Heart left ventricle (tissue), 13 donors: Measurements from ENCODE around the gene RHOBTB1.

ENCODE experiments used
- POLR2A ChIP-seq, 2 donors: fragments of 450-650 bp; IDR thresholded peaks; one replicate each; pipeline ENCODE4 v1.6.1; 2017; ENCODE audit warnings: antibody characterized with exemption in 2 of 2, mild to moderate bottlenecking in 2 of 2, moderate library complexity in 2 of 2
- TF ChIP-seq, protein P1 (sequence below), 12 donors: fragments of 200-600 bp; sonication (generic) in 4 of 12; IDR thresholded peaks; one replicate each; pipeline versions ENCODE4 v1.5.0 to v1.8.0; 2018 to 2022; ENCODE audit warnings: antibody characterized with exemption in 12 of 12, mild to moderate bottlenecking in 5 of 12
- donor health status: ischemic (EF 13 %, LVEDD 7.1; RV severe dilation, severe dysfunction).
- donor health status: DM: no; HTN: yes; CAD: no.
- donor health status: DM: no; HTN: no; CAD: no.
- donor health status: ischemic (EF 25% LVEDD 6.9; RV normal size, moderate dysfunction).
- donor health status: ischemic (EF 25% LVEDD 5.7; RV mildly dilated, moderate dysfunction).
- donor health status: ischemic (EF 35%, LVEDD 5.7; RV mildly dilated, moderate dysfunction).
- donor health status: nonischemic (EF 11% LVEDD 7.7; RV severe dilation, severe dysfunction).
- donor health status: DM: yes; HTN: yes; CAD: no.
- donor health status: PGD.
- donor health status: ischemic (EF 29% LVEDD 5.4; RV normal size, mild dysfunction).
- donor health status: nonischemic (EF 23%, LVEDD 6.1; RV moderate dilation, normal function).

- TF ChIP-seq, protein P1, sequence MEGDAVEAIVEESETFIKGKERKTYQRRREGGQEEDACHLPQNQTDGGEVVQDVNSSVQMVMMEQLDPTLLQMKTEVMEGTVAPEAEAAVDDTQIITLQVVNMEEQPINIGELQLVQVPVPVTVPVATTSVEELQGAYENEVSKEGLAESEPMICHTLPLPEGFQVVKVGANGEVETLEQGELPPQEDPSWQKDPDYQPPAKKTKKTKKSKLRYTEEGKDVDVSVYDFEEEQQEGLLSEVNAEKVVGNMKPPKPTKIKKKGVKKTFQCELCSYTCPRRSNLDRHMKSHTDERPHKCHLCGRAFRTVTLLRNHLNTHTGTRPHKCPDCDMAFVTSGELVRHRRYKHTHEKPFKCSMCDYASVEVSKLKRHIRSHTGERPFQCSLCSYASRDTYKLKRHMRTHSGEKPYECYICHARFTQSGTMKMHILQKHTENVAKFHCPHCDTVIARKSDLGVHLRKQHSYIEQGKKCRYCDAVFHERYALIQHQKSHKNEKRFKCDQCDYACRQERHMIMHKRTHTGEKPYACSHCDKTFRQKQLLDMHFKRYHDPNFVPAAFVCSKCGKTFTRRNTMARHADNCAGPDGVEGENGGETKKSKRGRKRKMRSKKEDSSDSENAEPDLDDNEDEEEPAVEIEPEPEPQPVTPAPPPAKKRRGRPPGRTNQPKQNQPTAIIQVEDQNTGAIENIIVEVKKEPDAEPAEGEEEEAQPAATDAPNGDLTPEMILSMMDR (IDR thresholded peaks at IDR 0.05) = no peak
- no peak for TF ChIP-seq POLR2A (IDR thresholded peaks at IDR 0.05)
These were observed 23.3 kb upstream of the RHOBTB1 start for GRCh38 chr10:60967260-60967659.
